ENCODE data around the gene LAIR1. TPM values are rescaled to one million over a fixed set of nuclear protein-coding genes. Genes with fewer than 3 reads are reported as not detected.

Gene LAIR1
- total RNA-seq, 4 donors from 2014 or later, result 1.9 to 18.4 (median 7.3) TPM

DNA sequence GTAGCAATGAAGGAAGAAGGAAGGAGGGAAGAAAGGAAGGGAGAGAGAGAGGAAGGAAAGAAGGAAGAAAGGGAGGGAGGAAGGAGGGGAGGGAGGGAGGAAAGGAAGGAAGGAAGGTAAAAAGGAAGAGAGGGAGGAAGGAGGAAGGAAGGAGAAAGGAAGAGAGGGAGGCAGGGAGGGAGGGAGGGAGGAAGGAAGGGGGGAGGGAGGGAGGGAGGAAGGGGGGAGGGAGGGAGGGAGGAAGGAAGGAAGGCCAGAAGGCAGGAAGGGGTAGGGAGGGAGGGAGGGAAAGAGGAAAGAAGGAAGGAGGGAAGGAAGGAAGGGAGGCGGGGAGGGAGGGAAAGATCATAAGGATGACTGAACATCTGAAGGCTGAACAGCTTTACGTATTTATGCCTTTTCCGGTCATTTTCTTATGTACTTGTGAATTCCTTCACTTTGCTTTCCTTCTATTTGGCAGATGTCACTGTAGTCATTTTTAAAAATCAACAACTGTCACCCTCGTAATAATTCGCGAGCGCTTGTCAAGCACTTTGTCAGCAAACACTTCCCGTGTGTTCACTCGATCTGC is 43.8 kb upstream of the LAIR1 start:
- Histone ChIP-seq H3K4me1 (no peaks in the 10 kb centered on the region), H3K27me3 (peaks cover 10% of the 10 kb centered on the region), H3K36me3 (no peaks in the 10 kb centered on the region), H3K4me3 (no peak overlapping the region), H3K27ac (no peak overlapping the region), H3K9me3 (no peaks in the 10 kb centered on the region)
- TF ChIP-seq, protein P1, sequence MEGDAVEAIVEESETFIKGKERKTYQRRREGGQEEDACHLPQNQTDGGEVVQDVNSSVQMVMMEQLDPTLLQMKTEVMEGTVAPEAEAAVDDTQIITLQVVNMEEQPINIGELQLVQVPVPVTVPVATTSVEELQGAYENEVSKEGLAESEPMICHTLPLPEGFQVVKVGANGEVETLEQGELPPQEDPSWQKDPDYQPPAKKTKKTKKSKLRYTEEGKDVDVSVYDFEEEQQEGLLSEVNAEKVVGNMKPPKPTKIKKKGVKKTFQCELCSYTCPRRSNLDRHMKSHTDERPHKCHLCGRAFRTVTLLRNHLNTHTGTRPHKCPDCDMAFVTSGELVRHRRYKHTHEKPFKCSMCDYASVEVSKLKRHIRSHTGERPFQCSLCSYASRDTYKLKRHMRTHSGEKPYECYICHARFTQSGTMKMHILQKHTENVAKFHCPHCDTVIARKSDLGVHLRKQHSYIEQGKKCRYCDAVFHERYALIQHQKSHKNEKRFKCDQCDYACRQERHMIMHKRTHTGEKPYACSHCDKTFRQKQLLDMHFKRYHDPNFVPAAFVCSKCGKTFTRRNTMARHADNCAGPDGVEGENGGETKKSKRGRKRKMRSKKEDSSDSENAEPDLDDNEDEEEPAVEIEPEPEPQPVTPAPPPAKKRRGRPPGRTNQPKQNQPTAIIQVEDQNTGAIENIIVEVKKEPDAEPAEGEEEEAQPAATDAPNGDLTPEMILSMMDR (IDR thresholded peaks at IDR 0.05), result no peak
- no peak for TF ChIP-seq POLR2AphosphoS5 (IDR thresholded peaks at IDR 0.05)
- no peak for DNase-seq
- in situ Hi-C loops (cut with MboI; ENCODE audit: low pct_ligation_motif_present in 1 of 4, low pct_unique_long_range_greater_than_20kb in 1 of 4, low sequenced_read_pairs in 3 of 4) (no loop called here), intact Hi-C loops (cut with DNase I; ENCODE audit: low total_unique reads) (no loop called here)
- 87 to 89% methylated on average over 3 to 9 of the region's 9 CpGs for WGBS, 2 donors (ENCODE audit: low coverage in 1 of 2)

DNA sequence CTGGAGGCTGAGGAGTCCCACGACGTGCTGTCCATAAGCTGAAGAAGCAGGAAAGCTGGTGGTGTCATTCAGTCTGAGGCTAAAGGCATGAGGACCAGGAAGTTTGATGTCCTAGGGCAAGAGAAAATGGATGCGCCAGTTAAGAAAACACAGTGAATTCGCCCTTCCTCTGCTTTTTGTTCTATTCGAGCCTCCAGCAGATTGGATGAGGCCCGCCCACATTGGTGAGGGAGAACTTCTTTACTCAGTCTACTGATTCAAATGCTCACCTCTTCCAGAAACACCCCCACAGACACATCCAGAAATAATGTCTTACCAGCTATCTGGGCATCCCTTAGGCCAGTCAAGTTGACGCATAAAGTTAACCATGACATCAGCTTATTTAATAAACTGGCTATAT is 43.0 kb upstream of the LAIR1 start:
- H3K9me3 ChIP-seq, result no peaks in the 10 kb centered on the region
- 83 to 93% methylated on average over 4 to 7 of the region's 7 CpGs for WGBS, 2 donors (ENCODE audit: low coverage in 1 of 2)
- TF ChIP-seq POLR2A (IDR thresholded peaks at IDR 0.05) (no peak), EP300 (IDR thresholded peaks at IDR 0.05; ENCODE audit: low read depth) (no peak), POLR2AphosphoS5 (IDR thresholded peaks at IDR 0.05) (no peak)
- TF ChIP-seq, protein P1 (IDR thresholded peaks at IDR 0.05), result no peak
- H3K4me1 ChIP-seq, result no peaks in the 10 kb centered on the region
- no peak overlapping the region for H3K27ac ChIP-seq
- peaks cover 10% of the 10 kb centered on the region for H3K27me3 ChIP-seq
- no peak overlapping the region for H3K4me3 ChIP-seq
- in situ Hi-C loops (cut with MboI; ENCODE audit: low pct_ligation_motif_present in 1 of 4, low pct_unique_long_range_greater_than_20kb in 1 of 4, low sequenced_read_pairs in 3 of 4), result no loop called here
- DNase-seq, result no peak
- no peaks in the 10 kb centered on the region for H3K36me3 ChIP-seq
- intact Hi-C loops (cut with DNase I; ENCODE audit: low total_unique reads), result no loop called here

DNA sequence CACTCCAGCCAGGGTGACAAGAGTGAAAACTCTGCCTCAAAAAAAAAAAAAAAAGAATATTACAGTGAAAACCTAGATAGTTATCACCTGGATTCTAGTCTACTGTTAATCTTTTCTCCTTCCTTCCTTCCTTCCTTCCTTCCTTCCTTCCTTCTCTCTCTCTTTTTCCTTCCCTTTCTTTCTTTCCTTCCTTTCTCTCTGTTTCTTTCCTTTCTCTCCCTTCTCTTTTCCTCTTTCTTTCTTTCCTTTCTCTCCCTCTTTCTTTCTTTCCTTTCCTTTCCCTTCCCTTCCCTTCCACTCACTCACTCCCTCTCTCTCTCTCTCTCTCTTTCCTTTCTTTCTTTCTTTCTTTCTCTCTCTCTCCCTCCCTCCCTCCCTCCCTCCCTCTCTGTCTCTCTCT is 40.9 kb upstream of the LAIR1 start:
- TF ChIP-seq EP300 (IDR thresholded peaks at IDR 0.05; ENCODE audit: low read depth), result no peak
- TF ChIP-seq POLR2AphosphoS5 (IDR thresholded peaks at IDR 0.05), result no peak
- TF ChIP-seq POLR2A (IDR thresholded peaks at IDR 0.05), result no peak
- TF ChIP-seq, protein P1 (IDR thresholded peaks at IDR 0.05), result no peak
- Histone ChIP-seq H3K27me3 (no peaks in the 10 kb centered on the region), H3K36me3 (no peaks in the 10 kb centered on the region), H3K27ac (no peak overlapping the region), H3K4me1 (no peaks in the 10 kb centered on the region), H3K9me3 (no peaks in the 10 kb centered on the region), H3K4me3 (no peak overlapping the region)
- in situ Hi-C loops (cut with MboI; ENCODE audit: low pct_ligation_motif_present in 1 of 4, low pct_unique_long_range_greater_than_20kb in 1 of 4, low sequenced_read_pairs in 3 of 4) (no loop called here), intact Hi-C loops (cut with DNase I; ENCODE audit: low total_unique reads) (no loop called here)
- no peak for DNase-seq

DNA sequence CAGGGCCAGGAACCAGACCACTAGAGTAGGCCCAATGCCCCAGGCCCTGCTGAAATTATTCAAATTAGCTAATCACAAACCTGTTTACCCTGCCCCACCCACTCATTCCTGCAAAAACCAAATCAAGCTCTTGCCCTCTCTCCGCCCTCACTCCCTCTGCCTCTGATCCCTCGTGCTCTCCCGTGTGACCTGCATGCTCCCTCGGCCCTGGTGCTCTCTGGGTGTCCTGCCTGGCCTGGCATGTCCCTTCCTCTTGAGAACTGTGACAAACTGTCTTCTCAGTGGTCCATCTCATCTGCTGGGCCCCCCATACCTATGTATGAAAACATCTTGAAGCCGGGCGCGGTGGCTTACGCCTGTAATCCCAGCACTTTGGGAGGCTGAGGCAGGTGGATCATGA is 38.3 kb upstream of the LAIR1 start:
- Histone ChIP-seq H3K27me3 (no peaks in the 10 kb centered on the region), H3K27ac (no peak overlapping the region), H3K4me3 (no peak overlapping the region), H3K36me3 (no peaks in the 10 kb centered on the region), H3K9me3 (no peaks in the 10 kb centered on the region), H3K4me1 (no peaks in the 10 kb centered on the region)
- intact Hi-C loops (cut with DNase I; ENCODE audit: low total_unique reads), result no loop called here
- in situ Hi-C loops (cut with MboI; ENCODE audit: low pct_ligation_motif_present in 1 of 4, low pct_unique_long_range_greater_than_20kb in 1 of 4, low sequenced_read_pairs in 3 of 4), result no loop called here
- no peak for DNase-seq
- 70 to 100% methylated on average over 1 to 8 of the region's 8 CpGs for WGBS, 2 donors (ENCODE audit: low coverage in 1 of 2)
- TF ChIP-seq, protein P1 (IDR thresholded peaks at IDR 0.05), result no peak
- TF ChIP-seq POLR2AphosphoS5 (IDR thresholded peaks at IDR 0.05) (no peak), POLR2A (IDR thresholded peaks at IDR 0.05) (no peak), EP300 (IDR thresholded peaks at IDR 0.05; ENCODE audit: low read depth) (no peak)
